ENCODE data around the gene SUMO1.
"Not testable (repeated sequence)": the region's sequence is repeated elsewhere in the genome, so short reads cannot be mapped to it uniquely, and the experiment has no call there.

The SUMO1 gene

GRCh38 chr2:202269585-202269984, 31.2 kb upstream of the SUMO1 start:
- H3K4me3 ChIP-seq (replicated peaks in 1 of 2; ENCODE audit: low read depth in 2 of 2, low read length in 2 of 2), result no peak overlapping the region
- DNase-seq (ENCODE audit: low read depth in 2 of 2), result no peak
- no peak for TF ChIP-seq CTCF (IDR thresholded peaks at IDR 0.05; ENCODE audit: low read depth, low read length)

GRCh38 chr2:202267495-202267894, 29.1 kb upstream of the SUMO1 start:
- peak overlapping the region; percentile 67 to 97 for H3K4me3 ChIP-seq (replicated peaks in 1 of 2; ENCODE audit: low read depth in 2 of 2, low read length in 2 of 2)
- DNase-seq (ENCODE audit: low read depth in 2 of 2), result peak in 1 of 2 donors; percentile 26
- no peak for TF ChIP-seq CTCF (IDR thresholded peaks at IDR 0.05; ENCODE audit: low read depth, low read length)

GRCh38 chr2:202265467-202266277, 27.3 kb upstream of the SUMO1 start, which contains the start of gene NOP58:
Gene NOP58 (plus strand): TSS chr2:202265763. CDS start chr2:202265942, 179 bp downstream.
- H3K4me3 ChIP-seq (replicated peaks in 1 of 2; ENCODE audit: low read depth in 2 of 2, low read length in 2 of 2), result peak within 1 kb of the TSS; percentile 67 to 97
- no peak for TF ChIP-seq CTCF (IDR thresholded peaks at IDR 0.05; ENCODE audit: low read depth, low read length)
- DNase-seq (ENCODE audit: low read depth in 2 of 2), result peak; percentile 95 to 97

GRCh38 chr2:202261531-202261930, 23.1 kb upstream of the SUMO1 start:
- H3K4me3 ChIP-seq (replicated peaks in 1 of 2; ENCODE audit: low read depth in 2 of 2, low read length in 2 of 2), result no peak overlapping the region
- TF ChIP-seq CTCF (IDR thresholded peaks at IDR 0.05; ENCODE audit: low read depth, low read length), result no peak
- peak in 1 of 2 donors; percentile 52 for DNase-seq (ENCODE audit: low read depth in 2 of 2)

- H3K4me3 ChIP-seq (replicated peaks in 1 of 2; ENCODE audit: low read depth in 2 of 2, low read length in 2 of 2), result no peak overlapping the region
- no peak for TF ChIP-seq CTCF (IDR thresholded peaks at IDR 0.05; ENCODE audit: low read depth, low read length)
- DNase-seq (ENCODE audit: low read depth in 2 of 2), result peak; percentile 71 to 89
Observed at GRCh38 chr2:202251494-202251893, 13.1 kb upstream of the SUMO1 start.

- DNase-seq (ENCODE audit: low read depth in 2 of 2), result peak in 1 of 2 donors; percentile 25
- H3K4me3 ChIP-seq (replicated peaks in 1 of 2; ENCODE audit: low read depth in 2 of 2, low read length in 2 of 2), result no peak overlapping the region
- TF ChIP-seq CTCF (IDR thresholded peaks at IDR 0.05; ENCODE audit: low read depth, low read length), result no peak
Observed at GRCh38 chr2:202249521-202250253, 11.3 kb upstream of the SUMO1 start.

GRCh38 chr2:202247710-202248109, 9.3 kb upstream of the SUMO1 start:
- H3K4me3 ChIP-seq (replicated peaks in 1 of 2; ENCODE audit: low read depth in 2 of 2, low read length in 2 of 2); DNase-seq (ENCODE audit: low read depth in 2 of 2): not testable (repeated sequence)

All from cardiac fibroblast (primary cell).